Activated CD4-positive, alpha-beta memory T cell treated with anti-CD3 and anti-CD28 coated beads, Interleukin-2, amount 10 ng/mL, durations not matched to agents 7 days and 5 days (primary cell): ENCODE results near the gene HORMAD2. TPM values are rescaled to one million over a fixed set of nuclear protein-coding genes. Genes with fewer than 3 reads are reported as not detected.
"Not testable (repeated sequence)": the region's sequence is repeated elsewhere in the genome, so short reads cannot be mapped to it uniquely, and the experiment has no call there.

Experiments
- CTCF ChIA-PET: fragments of 350-600 bp; sonication (Branson Sonifier 250); formaldehyde crosslinking; loops from one replicate; lab custom pipeline; 2021; ENCODE audit warnings: antibody characterized with exemption, inconsistent platforms; lab: Charles Lee
- POLR2A ChIA-PET: fragments of 350-600 bp; sonication (Branson Sonifier 250); formaldehyde crosslinking; loops from one replicate; lab custom pipeline; 2021; ENCODE audit warnings: antibody characterized with exemption; lab: Charles Lee
- DNase-seq: peaks from one replicate; pipeline ENCODE4 v3.0.0-alpha.2; 2020
- H3K27ac Mint-ChIP-seq: one replicate; pipeline ENCODE4 v1.8.0; 2021; ENCODE audit warnings: mild to moderate bottlenecking, mixed read lengths
- H3K27me3 Mint-ChIP-seq: one replicate; pipeline ENCODE4 v1.8.0; 2021; ENCODE audit warnings: mixed read lengths
- H3K36me3 Mint-ChIP-seq: one replicate; pipeline ENCODE4 v1.8.0; 2021; ENCODE audit warnings: low read depth, mixed read lengths
- H3K4me1 Mint-ChIP-seq: one replicate; pipeline ENCODE4 v1.8.0; 2021; ENCODE audit warnings: mixed read lengths
- H3K4me3 Mint-ChIP-seq: one replicate; pipeline ENCODE4 v1.8.0; 2021; ENCODE audit warnings: mild to moderate bottlenecking, mixed read lengths
- H3K9me3 Mint-ChIP-seq: one replicate; pipeline ENCODE4 v1.8.0; 2021; ENCODE audit warnings: mixed read lengths
- total RNA-seq, 2 experiments: library from RNA; stranded (reverse); gene quantifications; one replicate each; pipeline ENCODE4 v1.2.3, GENCODE V29; 2021

The HORMAD2 gene
- total RNA-seq, 2 experiments from 2014 or later: 0.23 TPM; not detected in 1

DNA sequence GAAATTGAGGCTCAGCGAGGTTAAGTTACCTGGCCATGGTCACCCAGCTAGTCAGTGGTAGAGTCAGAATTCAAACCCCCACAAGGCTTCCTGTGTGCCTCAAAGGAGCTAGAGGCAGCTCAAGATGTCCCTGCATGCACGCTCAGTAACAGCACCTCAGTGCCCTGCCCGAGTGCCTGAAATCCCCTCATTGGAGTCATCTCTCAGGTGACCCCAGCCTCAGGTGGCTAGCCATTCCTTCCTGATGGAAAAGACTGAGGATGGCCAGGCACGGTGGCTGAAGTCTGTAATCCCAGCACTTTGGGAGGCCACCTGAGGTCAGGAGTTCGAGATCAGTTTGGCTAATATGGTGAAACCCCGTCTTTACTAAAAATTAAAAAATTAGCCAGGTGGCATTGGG is 129.4 kb downstream of the HORMAD2 start:
- Mint-ChIP-seq H3K4me3 (no peak overlapping the region), H3K4me1 (peaks cover 45% of the 10 kb centered on the region), H3K27ac (no peak overlapping the region), H3K36me3 (no peaks in the 10 kb centered on the region), H3K27me3 (no peaks in the 10 kb centered on the region), H3K9me3 (no peaks in the 10 kb centered on the region)
- ChIA-PET POLR2A (interaction anchor here (1.5 to 1.9 kb wide), 2 partner anchors 13 to 31 kb away, joined by 3 to 4 read pairs; no protein-coding TSS in a partner anchor), CTCF (no interaction called here)
- no peak for DNase-seq

DNA sequence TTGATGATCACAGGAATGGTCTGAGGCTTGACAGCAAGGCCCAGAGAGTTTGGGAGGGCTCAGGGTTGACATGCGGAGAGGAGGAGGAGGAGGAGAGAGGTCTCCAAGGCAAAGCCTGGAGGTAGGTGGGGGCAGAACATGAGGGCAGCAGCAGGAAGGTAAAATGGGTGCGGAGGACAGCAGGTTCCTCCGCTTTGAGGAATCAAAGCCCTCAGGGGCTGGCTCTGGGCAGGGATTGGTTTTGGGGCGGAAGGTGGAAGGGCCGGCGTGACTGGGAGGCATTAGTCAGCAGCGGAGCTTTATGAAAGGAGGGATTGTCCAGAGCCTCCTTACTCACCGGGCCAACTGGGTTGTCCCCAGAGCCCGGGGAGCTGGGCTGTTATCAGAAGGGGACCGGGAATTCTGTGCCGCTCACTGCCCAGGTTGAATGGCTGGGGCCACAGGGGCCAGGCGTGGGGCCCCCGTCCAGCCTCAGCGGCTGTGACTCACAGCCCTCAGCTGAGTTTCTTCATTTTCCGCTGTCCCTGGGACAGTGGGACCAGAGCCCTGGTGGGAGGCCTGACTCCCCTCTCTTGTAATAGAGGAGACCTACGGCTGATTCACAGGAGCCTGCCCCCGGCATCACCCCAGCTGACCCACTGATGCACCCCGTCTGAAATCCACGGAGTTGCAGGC is 130.1 kb downstream of the HORMAD2 start:
- ChIA-PET POLR2A (no interaction called here), CTCF (no interaction called here)
- H3K4me1 Mint-ChIP-seq: peaks cover 52% of the 10 kb centered on the region

DNA sequence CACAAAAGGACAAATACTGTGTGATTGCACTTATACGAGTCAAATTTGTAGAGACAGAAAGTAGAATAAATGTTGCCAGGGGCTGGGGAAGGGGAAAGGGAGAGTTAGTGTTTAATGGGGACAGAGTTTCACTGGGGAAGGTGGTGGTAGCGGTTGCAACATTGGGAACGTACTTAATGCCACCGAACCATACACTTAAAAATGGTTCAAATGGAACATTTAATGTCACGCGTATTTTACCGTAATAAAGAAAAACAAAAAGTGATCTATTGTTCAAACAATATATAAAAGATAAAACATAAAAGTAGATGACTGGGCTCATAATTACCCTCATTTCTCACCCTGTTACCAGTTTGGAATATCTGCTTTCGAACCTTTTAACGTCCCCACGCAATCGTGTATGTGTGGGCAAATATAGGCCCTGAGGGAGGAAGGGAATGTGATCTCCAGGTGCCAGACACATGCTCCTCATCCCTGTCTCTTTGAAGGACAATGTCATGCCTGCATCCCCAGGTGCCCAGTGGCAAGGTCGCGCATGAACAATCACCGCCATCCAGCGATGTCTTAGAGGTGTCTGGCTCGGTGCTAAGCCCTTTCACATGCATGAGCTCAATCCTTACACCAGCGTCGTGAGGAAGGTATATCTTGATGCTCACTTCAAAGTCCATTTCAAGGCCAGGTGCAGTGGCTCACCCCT is 131.0 kb downstream of the HORMAD2 start:
- Mint-ChIP-seq H3K27me3 (no peaks in the 10 kb centered on the region), H3K4me1 (peaks cover 55% of the 10 kb centered on the region), H3K27ac (no peak overlapping the region), H3K9me3 (no peaks in the 10 kb centered on the region), H3K4me3 (no peak overlapping the region), H3K36me3 (no peaks in the 10 kb centered on the region)
- POLR2A ChIA-PET: no interaction called here
- no peak for DNase-seq
- CTCF ChIA-PET: no interaction called here

More for the DNA sequence above, 130.1 kb downstream of the HORMAD2 start:
- no peak overlapping the region for H3K4me3 Mint-ChIP-seq
- DNase-seq: no peak
- no peaks in the 10 kb centered on the region for H3K27me3 Mint-ChIP-seq
- H3K27ac Mint-ChIP-seq: no peak overlapping the region
- no peaks in the 10 kb centered on the region for H3K9me3 Mint-ChIP-seq
- no peaks in the 10 kb centered on the region for H3K36me3 Mint-ChIP-seq

DNA sequence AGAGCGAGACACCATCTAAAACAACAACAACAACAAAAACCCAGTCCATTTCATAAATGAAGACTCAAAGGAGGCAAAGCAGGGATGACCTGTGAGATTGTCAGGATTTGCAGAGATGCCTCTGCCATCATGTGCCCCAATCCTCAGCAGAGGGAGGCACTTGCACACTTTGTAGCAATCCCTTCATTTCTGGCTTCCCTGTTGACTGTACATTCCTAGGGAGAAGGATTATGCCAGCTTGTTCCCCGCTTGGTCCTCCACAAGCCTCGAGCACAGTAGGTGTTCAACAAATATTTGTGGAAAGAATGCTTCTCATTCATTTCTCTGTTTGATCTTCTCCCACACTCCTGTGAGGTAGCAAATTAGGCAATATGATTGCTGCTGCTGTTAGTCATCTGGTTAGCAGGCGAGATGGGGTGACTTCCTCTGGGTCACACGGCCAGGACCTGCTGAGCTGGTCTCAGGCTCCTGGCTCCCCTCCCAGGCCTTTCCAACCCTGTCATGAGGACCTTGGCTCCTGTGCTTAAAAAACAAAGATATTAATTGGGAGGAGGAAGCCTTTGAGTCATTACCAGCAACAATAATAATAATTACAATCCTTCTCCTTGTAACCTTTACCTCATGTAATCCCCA is 132.2 kb downstream of the HORMAD2 start:
- peak; percentile 46 for DNase-seq
- peak overlapping the region; percentile 45 for H3K27ac Mint-ChIP-seq
- peaks cover 48% of the 10 kb centered on the region for H3K4me1 Mint-ChIP-seq
- H3K36me3 Mint-ChIP-seq: no peaks in the 10 kb centered on the region
- CTCF ChIA-PET: interaction anchor here (0.6 kb wide), 1 partner anchor 220 kb away, joined by 4 read pairs; no protein-coding TSS in a partner anchor
- no peaks in the 10 kb centered on the region for H3K27me3 Mint-ChIP-seq
- no peak overlapping the region for H3K4me3 Mint-ChIP-seq
- no peaks in the 10 kb centered on the region for H3K9me3 Mint-ChIP-seq
- POLR2A ChIA-PET: interaction anchor here (1.5 kb wide), 1 partner anchor 9 kb away, joined by 5 read pairs; no protein-coding TSS in a partner anchor

DNA sequence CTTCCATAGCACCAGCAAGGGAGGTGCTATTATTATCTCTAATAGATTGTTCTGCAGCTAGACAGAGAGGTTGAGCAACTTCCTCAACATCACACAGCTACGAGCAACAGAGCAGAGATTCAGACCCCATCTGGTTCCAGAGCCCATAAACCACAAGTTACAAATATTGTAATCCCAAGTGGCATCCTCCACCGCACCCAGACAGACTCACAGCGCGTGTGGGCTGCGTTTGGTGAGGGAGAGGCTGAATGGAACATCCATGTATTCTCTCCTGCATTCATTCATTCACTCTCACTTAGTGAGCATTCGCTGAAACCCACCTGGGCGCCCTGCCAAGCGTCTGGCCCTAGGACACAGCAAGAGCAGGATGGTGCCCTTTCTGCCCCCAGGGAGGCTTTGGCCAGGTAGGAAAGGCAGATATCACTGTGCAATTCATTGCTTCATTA is 132.8 kb downstream of the HORMAD2 start:
- ChIA-PET CTCF (no interaction called here), POLR2A (interaction anchor here (1.5 kb wide), 1 partner anchor 8 kb away, joined by 5 read pairs; no protein-coding TSS in a partner anchor)
- Mint-ChIP-seq H3K4me3 (no peak overlapping the region), H3K27me3 (no peaks in the 10 kb centered on the region), H3K36me3 (no peaks in the 10 kb centered on the region), H3K4me1 (peaks cover 51% of the 10 kb centered on the region), H3K27ac (peak overlapping the region; percentile 45), H3K9me3 (no peaks in the 10 kb centered on the region)
- no peak for DNase-seq

DNA sequence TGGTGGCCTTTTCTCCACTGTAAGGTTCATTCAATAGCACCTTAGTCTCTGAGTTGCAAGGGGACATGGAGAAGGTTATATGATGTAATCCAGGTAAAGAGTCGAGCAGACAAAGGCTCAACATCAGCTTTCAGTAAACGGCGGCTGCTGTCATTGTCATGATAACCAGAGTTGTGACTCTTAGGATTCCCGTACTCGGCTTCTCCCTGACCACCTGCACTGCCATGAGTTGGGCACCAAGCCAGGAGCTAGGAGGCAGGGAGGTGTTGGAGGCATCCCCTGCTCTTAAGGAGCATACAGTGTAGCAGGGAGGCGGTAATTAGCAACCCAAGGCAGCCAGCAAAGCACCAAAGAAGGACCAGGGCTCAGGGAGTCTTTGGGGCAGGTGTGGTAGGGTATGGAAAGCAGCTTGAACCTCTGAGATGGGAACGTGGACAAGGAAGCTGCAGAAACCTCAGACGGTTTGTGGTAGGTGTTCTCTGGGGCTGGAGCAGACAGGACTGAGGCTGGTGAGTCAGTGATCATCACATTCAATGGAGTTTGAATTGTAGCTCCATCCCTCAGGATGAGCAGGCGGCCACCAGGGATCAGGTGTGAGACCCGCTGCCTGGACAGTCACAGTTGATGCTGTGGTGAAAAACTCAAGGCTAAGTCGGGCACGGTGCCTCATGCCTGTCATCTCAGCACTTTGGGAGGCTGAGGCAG is 134.6 kb downstream of the HORMAD2 start:
- peaks cover 57% of the 10 kb centered on the region for H3K4me1 Mint-ChIP-seq
- no peak for DNase-seq
- POLR2A ChIA-PET: interaction anchor here (0.8 to 1.0 kb wide), 2 partner anchors 19 to 56 kb away, joined by 3 read pairs; no protein-coding TSS in a partner anchor
- no peaks in the 10 kb centered on the region for H3K27me3 Mint-ChIP-seq
- no peaks in the 10 kb centered on the region for H3K9me3 Mint-ChIP-seq
- CTCF ChIA-PET: interaction anchor here (0.8 kb wide), 1 partner anchor 68 kb away, joined by 3 read pairs; no protein-coding TSS in a partner anchor
- no peak overlapping the region for H3K4me3 Mint-ChIP-seq
- no peaks in the 10 kb centered on the region for H3K36me3 Mint-ChIP-seq
- H3K27ac Mint-ChIP-seq: no peak overlapping the region

DNA sequence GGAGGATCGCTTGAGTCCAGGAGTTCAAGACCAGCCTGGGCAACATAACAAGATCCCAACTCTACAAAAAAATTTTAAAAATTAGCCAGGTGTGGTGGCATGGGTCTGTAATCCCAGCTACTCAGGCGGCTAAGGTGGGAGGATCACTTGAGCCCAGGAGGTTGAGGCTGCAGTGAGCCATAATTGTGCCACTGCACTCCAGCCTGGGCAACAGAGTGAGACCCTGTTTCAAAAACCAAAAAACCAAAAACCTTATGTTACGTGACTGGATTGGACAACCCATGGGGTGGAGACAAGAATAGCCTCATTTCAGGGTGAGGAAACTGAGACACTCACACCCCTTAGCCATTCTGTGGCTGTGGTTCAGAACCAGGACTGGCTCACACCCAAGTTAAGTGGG is 136.0 kb downstream of the HORMAD2 start:
- H3K9me3 Mint-ChIP-seq, H3K27ac Mint-ChIP-seq, DNase-seq, POLR2A ChIA-PET, H3K27me3 Mint-ChIP-seq, H3K4me3 Mint-ChIP-seq, H3K36me3 Mint-ChIP-seq: not testable (repeated sequence)
- CTCF ChIA-PET: interaction anchor here (0.6 kb wide), 1 partner anchor 56 kb away, joined by 3 read pairs; no protein-coding TSS in a partner anchor
- peaks cover 69% of the 10 kb centered on the region for H3K4me1 Mint-ChIP-seq

DNA sequence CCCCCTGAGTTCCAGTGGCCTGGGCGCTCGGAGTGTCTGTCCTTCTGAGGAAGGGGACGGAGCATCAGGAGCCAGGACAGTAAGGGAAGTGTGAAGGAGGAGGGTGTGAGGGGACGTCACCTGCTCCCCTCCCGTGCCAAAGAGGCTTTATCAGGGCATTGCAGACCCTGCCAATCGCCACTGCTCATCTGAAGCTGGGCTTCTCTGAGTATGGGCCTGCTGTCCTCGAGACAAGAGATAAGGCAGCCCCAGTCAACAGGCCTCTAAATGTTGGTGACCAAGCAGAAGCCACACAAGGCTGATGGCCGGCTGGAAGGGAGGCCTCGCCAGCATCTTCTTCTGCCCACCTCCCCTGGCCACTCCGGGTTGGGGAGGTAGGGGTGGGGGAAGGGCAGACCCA is 136.4 kb downstream of the HORMAD2 start:
- CTCF ChIA-PET: no interaction called here
- Mint-ChIP-seq H3K36me3 (no peaks in the 10 kb centered on the region), H3K4me1 (peaks cover 69% of the 10 kb centered on the region), H3K27me3 (no peaks in the 10 kb centered on the region), H3K4me3 (no peak overlapping the region), H3K27ac (no peak overlapping the region), H3K9me3 (no peaks in the 10 kb centered on the region)
- DNase-seq: no peak
- POLR2A ChIA-PET: no interaction called here

DNA sequence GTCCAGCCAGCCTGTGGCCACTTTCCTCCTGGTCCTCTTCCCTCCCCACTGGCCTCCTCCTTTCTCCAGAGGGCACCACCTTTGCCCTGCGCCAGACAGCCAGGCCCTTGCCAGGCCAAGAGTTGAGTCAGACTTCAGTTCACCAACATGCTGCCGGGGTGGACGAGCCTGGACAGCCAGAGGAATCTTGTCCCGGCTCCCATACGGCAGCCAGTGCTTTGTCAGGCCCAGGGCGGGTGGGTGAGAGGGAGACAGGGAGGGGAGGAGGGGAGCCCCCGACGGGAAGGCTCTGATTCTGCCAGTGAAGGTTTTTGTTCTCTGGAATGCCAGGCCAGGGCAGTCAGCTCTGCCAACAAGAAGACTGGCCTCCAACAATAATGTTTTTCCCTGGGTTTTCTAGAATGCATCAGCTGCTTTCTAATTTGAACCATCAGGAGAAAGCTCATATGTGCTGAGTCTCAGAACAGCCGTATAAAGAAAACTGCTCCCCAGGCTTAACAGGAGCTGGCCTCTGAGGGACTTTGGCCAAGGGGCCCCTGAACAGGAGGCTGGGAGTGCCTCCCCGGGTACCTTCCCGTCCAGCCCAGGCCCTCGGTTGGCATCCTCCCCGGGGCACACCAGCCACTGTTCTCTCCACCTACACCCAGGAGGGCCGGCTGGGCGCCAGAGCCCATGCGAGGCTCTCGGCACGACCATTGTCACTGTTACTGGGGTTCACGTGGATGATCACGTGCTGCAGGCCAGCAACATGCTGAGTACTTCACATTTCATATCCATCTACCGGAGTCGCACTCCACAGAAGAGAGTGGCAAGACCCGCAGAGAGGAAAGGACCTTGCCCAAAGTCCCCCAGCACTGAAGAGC is 137.7 kb downstream of the HORMAD2 start:
- H3K36me3 Mint-ChIP-seq: peaks cover 2% of the 10 kb centered on the region
- H3K27ac Mint-ChIP-seq: no peak overlapping the region
- DNase-seq: no peak
- H3K4me3 Mint-ChIP-seq: no peak overlapping the region
- peaks cover 71% of the 10 kb centered on the region for H3K4me1 Mint-ChIP-seq
- no peaks in the 10 kb centered on the region for H3K27me3 Mint-ChIP-seq
- ChIA-PET CTCF (no interaction called here), POLR2A (no interaction called here)
- no peaks in the 10 kb centered on the region for H3K9me3 Mint-ChIP-seq

DNA sequence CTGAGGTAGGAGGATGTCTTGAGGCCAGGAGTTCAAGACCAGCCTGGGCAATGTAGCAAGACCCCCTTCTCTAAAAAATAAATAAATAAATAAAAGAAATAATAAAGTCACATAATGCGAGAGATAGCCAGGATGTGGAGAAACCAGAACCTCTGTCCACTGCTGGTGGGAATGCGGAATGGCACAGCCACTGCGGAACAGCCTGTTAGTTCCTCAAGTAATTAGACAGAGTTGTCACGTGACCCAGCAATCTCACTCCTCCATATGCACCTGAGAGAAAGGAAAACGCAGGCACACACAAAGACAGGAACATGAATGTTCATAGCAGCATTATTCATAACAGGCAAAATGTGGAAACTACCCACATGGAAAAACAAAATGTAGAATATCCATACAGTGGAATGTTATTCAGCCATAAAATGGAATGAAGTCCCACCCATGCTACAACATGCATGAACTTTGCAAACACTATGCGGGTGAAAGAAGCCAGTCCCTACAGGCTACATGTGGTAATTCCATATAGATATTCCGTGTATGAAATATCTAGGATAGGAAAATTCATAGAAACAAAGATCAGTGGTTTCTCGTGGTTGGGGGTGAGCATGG is 138.9 kb downstream of the HORMAD2 start:
- ChIA-PET POLR2A (no interaction called here), CTCF (no interaction called here)
- Mint-ChIP-seq H3K27ac (no peak overlapping the region), H3K4me3 (no peak overlapping the region), H3K4me1 (peaks cover 76% of the 10 kb centered on the region), H3K9me3 (no peaks in the 10 kb centered on the region), H3K27me3 (no peaks in the 10 kb centered on the region), H3K36me3 (peaks cover 2% of the 10 kb centered on the region)
- no peak for DNase-seq

DNA sequence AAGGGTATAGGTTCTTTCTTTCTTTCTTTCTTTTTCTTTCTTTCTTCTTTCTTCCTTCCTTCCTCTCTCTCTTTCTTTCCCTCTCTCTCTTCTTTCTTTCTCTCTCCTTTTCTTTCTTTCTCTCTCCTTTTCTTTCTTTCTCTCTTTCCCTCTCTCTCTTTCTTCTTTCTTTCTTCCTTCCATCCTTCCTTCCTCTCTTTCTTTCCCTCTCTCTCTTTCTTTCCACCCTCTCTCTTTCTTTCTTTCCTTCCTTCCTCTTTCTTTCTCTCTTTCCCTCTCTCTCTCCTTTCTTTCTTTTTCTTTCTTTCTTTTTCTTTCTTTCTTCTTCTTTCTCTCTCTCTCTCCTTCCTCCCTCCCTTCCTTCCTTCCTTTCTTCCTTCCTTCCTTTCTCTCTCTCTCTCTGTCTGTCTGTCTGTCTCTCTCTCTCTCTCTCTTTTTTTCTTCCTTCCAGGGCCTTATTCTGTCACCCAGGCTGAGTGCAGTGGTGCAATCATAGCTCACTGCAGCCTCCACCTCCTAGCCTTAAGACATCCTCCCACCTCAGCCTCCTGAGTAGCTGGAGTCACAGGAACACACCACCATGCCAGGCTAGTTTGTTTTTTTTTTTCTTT is 139.5 kb downstream of the HORMAD2 start:
- no peak overlapping the region for H3K4me3 Mint-ChIP-seq
- POLR2A ChIA-PET: interaction anchor here (1.3 to 2.3 kb wide), 7 partner anchors 16 to 115 kb away, joined by 3 to 17 read pairs (median 6); no protein-coding TSS in a partner anchor
- no peaks in the 10 kb centered on the region for H3K27me3 Mint-ChIP-seq
- H3K9me3 Mint-ChIP-seq: no peaks in the 10 kb centered on the region
- peak overlapping the region; percentile 96 for H3K27ac Mint-ChIP-seq
- H3K4me1 Mint-ChIP-seq: peaks cover 77% of the 10 kb centered on the region
- CTCF ChIA-PET: interaction anchor here (0.6 to 2.0 kb wide), 4 partner anchors 23 to 112 kb away, joined by 3 to 6 read pairs (median 3); no protein-coding TSS in a partner anchor
- no peak for DNase-seq
- peaks cover 2% of the 10 kb centered on the region for H3K36me3 Mint-ChIP-seq
